ENCODE results near the gene SH3PXD2A.

- TF ChIP-seq CTCF (IDR thresholded peaks at IDR 0.05) (no peak), EZH2phosphoT487 (IDR thresholded peaks at IDR 0.05) (no peak)
Observed at GRCh38 chr10:103816431-103816830, 38.9 kb downstream of the SH3PXD2A start.

Data from neural progenitor cell (in vitro differentiated cells).